GM18909 (cell line): Measurements from ENCODE around the gene SNX6.
"Not testable (repeated sequence)": the region's sequence is repeated elsewhere in the genome, so short reads cannot be mapped to it uniquely, and the experiment has no call there.

Source experiments
- ATAC-seq: cut with Tn5 transposase; IDR thresholded peaks from one replicate; pipeline ENCODE4 v1.9.1; 2021; ENCODE audit warnings: mild to moderate bottlenecking; ENCODE audit not compliant: unreplicated experiment, poor library complexity

Gene SNX6

DNA sequence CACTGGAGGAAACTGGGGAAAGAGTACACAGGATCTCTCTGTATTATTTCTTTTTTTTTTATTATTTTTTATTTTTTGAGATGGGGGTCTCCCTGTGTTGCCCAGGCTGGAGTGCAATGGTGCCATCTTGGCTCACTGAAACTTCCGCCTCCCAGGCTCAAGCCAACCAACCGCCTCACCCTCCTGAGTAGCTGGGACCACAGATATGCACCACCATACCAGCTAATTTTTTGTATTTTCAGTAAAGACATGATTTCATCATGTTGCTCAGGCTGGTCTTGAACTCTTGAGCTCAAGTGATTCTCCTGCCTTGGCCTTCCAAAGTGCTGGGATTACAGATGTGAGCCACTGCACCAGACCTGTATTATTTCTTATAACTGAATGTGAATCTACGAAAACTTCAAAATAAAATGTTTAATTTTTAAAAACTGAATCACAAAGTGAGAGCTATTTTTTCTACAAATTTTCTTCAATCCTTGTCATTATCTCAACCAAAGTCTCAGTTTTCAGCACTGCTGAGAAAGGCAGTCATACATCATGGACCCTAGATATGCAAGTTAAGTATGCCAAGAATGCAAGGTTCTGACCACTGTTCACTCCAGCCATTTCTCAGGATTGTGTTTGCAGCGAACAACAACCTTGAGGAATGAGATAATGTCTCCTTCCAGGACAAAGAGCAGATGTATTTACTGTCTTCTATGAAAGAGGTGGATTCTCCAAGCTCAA lies 92.8 kb downstream of the SNX6 start:
- no peak for ATAC-seq

DNA sequence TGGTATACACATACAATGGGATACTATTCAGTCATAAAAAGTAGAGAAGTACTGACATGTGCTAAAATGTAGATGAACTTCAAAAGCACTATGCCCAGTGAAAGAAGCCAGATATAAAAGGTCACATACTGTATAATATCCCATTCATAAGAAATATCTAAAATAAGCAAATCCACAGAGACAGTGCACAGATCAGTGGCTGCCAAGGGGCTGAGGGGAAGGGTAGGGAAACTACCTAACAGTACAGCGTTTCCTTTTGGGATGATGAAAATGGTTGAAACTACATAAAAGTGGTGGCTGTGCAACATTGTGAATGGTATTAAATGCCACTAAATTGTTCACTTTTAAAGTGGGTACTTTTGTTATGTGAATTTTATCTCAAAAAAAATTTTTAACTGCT lies 102.4 kb downstream of the SNX6 start:
- ATAC-seq, result no peak

DNA sequence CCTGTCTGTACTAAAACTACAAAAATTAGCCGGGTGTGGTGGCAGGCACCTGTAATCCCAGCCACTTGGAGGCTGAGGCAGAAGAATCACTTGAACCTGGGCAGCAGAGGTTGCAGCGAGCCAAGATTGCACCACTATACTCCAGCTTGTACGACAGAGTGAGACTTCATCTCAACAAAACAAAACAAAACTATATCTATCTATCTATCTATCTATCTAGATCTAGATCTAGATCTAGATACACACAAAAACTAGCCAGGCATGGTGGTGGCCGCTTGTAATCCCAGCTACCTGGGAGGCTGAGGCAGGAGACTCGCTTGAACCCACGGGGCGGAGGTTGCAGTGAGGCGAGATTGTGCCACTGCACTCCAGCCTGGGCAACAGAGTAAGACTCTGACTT lies 105.7 kb downstream of the SNX6 start:
- ATAC-seq, result not testable (repeated sequence)

DNA sequence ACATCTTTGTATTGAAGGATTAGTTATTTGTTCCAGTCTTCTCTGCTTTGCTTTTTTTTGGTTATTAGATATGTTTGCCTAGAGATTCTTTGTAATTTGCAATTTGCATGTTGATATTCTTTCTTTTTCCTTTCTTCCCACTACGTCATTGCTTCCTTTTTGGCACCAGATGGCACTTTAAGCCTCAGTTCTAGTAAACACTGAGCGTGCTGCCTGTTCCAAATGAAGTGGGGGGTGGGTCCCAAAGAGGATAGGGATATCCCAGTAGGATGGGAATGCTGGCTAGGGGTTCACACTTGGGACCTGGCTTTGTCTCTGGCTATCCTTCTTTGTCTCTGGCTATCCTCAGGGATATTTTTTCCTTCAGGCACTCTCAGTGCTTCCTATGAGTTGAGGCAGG lies 107.5 kb downstream of the SNX6 start:
- ATAC-seq, result no peak

DNA sequence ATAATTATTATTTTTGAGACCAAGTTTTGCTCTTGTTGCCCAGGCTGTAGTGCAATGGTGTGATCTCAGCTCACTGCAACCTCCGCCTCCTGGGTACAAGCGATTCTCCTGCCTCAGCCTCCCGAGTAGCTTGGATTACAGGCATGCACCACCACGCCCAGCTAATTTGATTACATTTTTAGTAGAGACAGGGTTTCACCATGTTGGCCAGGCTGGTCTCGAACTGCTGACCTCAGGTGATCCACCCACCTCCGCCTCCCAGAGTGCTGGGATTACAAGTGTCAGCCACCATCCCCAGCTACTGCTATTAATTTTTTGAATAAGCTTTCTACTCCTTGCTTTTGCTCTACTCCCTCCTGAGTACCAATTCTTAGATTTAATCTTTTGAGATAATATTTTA lies 108.9 kb downstream of the SNX6 start:
- not testable (repeated sequence) for ATAC-seq

DNA sequence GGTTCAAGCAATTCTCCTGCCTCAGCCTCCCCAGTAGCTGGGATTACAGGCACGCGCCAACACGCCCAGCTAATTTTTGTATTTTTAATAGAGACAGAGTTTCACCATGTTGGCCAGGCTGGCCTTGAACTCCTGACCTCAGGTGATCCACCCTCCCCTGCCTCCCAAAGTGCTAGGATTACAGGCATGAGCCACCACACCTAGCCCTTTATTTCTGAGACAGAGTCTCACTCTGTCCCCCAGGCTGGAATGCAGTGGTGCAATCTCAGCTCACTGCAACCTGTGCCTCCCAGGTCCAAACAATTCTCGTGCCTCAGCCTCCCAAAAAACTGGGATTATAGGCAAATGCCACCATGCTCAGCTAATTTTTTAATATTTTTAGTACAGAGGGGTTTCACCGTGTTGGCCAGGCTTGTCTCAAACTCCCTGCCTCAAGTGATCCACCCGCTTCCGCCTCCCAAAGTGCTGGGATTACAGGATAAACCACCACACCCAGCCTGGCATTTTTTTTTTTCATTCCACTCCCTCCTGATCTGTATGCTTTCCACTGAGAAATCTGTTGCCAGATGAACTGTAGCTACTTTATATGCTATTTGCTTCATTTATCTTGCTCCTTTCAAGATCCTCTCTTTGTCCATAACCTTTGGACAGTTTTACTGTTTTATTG lies 109.5 kb downstream of the SNX6 start:
- not testable (repeated sequence) for ATAC-seq
